HG03108 (cell line): Measurements from ENCODE around the gene CLDN1.

ENCODE experiments used
- ATAC-seq: cut with Tn5 transposase; IDR thresholded peaks from one replicate; pipeline ENCODE4 v1.9.1; 2021; ENCODE audit warnings: moderate library complexity; ENCODE audit not compliant: unreplicated experiment

CLDN1 gene

DNA sequence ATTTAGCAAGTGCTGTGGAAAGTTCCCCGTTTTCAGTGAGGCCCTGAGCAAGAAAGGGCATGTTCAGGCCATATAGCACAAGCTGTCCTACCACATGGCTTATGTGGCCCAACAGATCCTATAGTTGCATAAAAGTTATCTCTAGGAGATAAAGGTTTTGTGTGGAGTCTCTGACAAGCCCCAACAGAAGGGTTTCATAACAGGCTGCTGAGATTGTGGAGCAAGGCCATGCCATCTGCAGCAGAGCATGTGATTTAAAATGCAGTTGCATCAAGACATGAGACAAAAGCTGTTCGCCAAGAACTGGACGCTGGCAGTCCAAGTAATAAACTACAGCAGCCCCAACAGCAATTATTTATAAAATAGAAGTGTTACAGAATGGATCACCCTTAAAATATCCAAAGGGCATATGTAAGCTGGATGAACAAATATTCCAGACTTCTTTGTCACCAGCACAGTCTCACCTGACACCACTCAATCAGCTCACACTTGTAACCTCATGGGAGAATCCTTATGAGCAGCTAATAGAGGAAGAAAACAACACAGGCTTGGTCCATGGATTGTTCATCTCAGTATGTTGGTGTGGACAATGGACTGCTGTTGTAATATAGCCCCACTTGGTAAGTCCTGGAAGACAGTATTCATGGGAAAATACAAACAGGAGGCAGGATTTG lies 14.4 kb upstream of the CLDN1 start:
- ATAC-seq = no peak

DNA sequence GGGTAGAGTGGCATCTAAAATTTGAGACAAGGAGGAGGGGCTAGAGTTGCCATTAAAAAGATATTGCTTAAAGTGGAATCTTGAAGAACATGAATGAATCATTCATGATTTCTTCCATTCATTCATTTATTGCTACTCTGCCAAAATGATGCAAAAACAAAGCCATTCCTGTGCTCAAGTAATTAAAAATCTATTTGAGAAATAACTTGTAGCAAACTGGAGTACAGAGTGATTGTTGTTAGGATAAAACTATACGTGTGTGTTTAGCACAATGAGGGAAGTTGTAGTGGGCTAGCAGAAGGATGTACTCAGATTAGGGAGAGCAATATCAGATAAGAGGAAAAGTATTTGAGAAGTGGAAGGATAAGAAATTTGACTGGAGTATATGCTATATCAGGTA lies 11.7 kb upstream of the CLDN1 start:
- ATAC-seq = no peak

DNA sequence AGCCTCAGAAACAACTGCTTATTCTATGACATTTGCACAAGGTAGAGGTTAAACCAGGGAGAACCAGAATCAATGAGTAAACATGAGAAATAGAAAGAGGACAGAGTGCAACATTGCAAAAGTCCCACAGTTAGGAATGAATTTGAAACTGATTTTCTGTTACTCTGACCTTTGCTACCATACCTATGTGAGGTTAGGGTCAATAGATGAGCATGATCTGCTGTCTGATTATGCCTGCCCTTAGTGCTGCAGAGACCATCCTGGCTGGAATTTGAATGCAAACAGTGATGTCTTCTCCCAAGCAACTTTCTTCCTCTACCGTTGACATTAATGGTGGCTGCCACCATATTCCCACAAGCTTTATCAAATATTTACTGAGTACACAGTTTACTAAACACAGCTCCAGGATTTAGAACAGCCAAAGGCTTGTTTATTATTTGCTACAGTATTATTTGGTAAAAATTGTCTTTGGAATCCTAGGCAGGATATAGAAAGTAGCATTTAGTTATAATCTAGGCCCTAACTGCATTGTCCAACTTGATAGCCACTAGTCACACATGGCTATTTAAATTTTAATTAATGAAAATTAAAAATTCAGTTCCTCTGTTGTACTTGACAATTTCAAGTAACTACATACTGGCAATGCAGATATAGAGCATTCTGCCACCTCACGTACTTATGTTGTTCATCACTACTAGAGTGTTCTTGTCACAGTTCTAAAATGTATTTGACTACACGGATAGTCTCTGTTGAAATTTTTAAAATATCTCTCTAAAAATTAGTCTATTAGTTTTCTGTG lies 8.9 kb upstream of the CLDN1 start:
- ATAC-seq = no peak

DNA sequence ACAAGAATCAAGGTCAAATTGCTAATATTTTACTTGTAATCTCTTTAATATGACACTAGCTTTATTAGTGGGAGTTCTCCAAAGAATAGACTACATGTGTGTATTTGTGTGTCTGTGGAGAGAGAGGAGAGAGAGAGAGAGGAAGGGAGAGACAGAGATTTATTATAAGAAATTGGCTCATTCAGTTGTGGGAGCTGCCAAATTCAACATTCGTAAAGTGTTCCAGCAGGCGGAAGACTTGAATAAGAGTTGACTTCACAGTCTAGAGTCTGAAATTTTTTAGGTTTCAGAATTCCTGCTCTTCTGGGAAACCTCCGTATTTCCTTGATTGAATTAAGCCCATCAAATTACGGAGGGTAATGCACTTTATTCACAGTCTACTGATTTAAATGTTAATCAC lies 4.7 kb upstream of the CLDN1 start:
- ATAC-seq = no peak

DNA sequence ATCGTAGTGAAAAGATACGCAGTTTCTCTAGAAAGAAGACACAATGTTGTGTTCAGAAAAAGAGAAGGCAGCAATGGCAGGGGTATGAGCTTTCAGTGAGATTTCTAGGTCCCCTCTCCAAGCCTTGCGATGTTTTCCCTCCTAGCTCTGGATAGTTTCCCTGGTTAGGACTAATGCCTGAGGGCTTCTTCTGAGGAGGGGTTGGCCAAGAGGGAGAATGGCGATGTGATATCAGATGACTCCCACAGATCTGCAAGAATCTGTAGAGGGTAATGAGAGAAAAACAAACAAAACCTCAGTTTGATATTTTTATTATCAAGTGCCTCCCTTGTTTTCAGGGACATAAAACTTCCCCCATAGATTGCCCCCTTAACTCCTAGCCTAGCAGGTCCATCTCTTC lies 4.1 kb upstream of the CLDN1 start:
- no peak for ATAC-seq

DNA sequence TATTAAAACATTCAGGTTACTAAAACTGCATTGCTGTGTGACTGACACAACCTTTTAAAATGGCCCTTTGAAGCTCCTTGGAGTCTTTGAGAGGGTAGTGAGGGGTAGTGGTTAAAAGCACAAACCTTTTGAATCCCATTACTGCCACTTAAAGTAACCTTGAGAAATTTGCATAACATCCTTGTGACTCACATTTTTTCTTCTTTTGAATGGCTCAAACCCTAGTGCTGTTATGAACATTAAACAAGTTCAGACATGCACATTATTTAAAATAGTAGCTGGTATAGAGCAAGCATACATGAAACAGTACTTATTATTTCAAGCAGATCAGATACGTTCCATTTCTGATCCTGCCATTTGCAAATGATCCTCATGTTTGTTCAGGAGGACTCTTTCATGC lies 3.7 kb upstream of the CLDN1 start:
- no peak for ATAC-seq

DNA sequence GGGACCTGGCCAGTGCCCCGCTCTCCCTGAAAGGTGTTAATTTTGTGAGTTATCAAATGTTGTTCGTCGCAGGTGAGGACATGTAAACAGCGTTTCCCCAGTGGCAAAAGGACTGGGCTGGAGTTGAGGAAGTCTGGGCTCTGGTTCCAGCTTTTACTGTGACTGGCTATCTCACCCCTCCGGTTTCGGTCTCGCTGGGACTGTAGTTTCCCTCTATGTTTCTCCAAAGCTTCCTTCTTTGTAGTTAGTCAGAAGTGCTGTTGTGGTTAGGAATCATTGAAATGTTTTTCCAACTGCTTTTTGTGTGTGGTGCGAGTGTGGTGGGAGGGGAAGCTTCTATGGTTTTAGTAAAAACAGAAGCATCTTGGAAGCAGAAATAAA lies 990 bp upstream of the CLDN1 start:
- no peak for ATAC-seq

DNA sequence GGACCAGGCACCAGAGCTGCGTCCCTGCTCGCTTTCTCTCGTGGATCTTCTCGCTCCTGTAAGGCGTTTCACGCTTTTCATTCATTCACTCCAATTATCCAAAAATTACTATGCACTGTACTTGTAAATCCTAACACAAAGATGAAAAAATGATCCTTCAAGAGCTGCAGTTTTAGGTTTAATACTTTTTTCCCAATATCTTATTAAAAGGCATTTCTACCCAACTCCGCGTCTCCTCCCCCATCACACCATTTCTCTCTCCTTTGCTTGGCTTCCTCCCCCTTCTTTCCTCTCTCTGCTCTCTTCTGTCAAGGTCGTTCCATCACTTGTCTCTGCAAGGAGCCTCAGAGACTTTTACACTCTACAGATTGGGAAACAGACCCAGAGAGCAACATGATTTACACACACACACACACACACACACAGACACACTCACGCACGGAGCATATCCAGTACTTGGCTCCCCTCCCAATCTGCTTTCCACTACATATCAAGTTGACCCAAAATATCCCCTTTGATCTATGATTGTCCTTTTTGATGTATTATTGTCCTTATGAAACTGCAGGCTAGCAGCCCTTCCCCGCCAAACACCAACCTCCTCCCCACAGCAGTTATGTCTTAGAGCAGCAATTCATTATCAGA lies 479 bp upstream of the CLDN1 start:
- no peak for ATAC-seq

DNA sequence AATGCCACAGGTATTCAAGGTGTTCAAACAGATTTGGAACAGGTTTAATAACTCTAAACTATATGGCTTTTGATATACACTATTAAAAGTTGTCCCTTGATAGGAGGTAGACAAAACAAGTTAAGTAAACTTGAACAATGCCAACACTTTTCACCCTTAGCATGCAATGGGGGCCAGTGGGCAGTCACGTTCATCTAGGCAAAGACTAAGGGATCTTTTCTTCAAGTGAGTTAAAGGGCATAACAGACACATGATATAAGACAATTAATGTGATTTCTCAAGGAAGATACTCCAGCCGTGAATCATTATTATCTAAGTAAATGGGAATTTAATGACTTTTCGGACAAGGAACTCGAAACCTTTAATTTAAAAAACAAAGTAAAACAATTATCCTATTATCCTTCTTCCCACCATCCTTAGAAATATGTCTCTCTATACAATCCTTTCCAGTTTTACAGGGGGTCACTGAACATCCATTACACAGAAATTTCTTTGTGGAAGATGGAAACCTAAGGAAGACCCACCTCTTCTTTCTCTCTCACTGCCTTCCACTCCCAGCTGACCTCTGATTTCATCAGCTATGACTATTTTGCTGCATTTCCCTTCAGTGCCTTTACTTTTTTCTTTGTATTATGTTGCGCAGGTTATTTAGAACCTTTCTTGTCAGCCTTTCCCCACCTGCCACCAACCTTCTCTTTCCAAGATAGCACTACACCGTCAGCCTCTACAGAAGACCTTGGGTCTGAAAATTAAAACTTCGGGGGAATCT lies 1.5 kb downstream of the CLDN1 start:
- ATAC-seq = no peak

DNA sequence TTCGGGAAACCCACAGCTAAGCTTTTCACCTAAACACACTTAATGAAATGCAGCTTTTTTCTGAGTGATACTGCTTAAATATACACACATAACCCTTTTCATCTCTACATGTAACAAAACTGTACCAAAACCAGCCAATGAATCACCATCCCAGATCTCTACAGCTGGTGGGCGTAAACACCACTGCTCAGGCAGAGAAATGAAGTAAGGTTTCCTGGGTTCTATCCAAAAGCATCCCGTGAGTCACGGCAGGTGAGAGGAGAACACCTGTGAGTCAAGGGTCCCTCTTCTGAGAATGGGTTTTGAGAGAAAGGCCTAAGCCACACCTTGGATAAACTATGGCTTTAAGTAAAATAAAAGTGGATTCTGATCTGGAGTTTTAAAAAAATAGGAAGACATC lies 2.6 kb downstream of the CLDN1 start:
- ATAC-seq = no peak

DNA sequence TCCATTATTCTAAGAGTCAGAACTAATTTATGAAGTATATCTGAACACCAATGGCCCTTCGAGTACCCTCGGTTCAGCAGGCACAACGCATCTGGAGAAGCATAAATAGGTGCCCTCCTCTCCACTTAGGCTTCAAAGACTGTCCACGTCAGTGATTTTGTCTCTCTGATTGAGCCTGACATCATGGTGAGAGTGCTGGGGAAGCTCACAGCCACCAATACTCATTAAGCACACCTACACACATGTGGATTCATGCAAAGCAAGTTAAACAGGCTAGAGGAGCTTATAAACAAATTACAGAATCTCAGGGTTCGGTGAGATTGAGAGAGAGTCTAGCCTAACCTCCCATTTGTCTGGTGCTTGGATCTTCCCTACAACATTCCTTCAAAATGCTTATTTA lies 3.6 kb downstream of the CLDN1 start:
- no peak for ATAC-seq

DNA sequence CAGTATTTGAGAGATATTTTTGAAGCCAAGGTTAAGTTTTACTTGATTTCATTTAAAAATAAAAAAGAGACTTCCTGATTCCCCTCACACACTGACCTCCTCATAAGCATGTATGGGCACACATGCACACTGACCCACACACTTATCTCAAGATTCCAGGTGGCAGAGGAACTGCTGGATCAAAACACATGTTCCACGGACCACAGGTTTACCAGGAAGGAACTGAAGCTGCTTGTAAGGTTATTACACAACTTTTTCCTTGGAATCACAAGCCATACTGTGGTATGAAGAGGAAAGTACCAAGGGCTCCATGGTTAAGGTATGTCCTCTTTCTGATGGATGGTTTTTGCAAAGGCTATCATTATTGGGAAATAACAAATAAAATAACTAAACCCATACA lies 7.5 kb downstream of the CLDN1 start:
- ATAC-seq = no peak

DNA sequence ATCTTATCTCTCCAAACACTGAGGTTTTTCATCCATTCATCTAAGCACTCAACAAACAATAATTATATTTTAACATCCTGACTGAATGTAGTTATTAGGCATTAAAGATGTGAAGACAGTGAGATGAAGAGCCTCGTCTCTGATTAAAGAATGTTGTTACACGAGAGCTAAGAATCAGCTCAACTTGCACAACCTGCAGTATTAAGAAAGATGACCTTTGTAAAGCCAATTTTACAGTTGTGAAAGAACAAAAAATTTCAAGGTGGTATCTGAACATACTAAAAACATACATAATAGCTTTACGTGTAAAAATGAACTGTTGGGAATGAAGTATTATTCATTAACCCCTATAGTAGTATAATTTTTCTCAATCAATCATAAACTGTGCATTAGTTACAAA lies 12.8 kb downstream of the CLDN1 start:
- no peak for ATAC-seq

DNA sequence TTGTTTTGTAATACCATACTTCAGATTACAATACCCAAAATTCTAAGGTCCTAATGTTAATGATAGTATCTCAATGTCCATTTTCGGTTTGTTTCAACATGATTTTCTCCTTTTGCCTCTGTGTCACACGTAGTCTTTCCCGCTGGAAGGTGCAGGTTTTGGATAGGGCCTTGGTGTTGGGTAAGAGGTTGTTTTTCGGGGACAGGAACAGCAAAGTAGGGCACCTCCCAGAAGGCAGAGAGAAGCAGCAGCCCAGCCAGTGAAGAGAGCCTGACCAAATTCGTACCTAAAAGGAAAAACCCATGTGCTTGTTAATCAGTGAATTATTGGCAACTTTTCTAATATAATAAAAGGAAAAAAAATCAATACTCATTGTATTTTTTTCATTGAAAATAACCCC lies 14.1 kb downstream of the CLDN1 start:
- ATAC-seq = no peak

DNA sequence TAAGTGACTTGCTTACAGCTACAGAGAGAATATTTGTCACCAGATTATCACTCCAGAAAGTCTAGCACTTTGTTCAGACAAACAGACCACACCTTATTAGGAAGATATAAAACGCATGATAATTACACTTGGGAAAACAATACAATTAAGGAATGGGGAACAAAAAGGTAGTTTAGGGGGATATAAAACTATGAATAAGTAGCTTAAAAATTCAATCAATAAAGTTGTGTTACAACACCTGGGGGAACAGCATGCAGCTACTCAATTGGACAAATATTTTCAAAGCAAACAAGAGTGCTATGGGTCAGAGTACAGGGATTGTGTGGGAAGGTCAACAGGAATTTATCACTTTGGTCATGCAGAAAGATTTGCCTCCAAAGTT lies 15.1 kb downstream of the CLDN1 start:
- no peak for ATAC-seq

DNA sequence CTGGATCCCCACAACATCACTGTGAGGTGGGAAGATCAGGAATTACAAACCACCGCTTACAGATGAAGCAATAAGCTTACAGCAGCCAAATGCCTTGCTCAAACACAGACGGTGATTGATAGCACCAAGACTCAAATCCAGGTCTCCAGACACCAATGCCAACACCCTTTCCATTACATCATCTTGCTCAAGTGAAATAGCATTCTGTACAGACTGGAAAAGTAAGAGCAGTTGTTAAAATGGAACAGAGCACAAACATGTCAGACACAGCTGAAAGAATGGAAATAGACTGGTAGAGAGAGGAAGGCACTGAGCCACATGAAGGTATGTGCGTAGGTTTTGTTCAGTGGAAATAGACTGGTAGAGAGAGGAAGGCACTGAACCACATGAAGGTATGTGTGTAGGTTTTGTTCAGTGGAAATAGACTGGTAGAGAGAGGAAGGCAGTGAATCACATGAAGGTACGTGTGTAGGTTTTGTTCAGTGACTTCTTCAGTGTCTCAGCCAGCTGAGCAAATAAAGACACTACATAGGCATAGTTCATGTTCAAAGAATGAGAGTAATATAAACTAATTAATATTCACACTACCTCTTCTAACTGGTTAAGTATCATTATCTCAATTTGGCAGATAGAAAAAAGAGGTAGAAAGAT lies 15.6 kb downstream of the CLDN1 start:
- no peak for ATAC-seq

DNA sequence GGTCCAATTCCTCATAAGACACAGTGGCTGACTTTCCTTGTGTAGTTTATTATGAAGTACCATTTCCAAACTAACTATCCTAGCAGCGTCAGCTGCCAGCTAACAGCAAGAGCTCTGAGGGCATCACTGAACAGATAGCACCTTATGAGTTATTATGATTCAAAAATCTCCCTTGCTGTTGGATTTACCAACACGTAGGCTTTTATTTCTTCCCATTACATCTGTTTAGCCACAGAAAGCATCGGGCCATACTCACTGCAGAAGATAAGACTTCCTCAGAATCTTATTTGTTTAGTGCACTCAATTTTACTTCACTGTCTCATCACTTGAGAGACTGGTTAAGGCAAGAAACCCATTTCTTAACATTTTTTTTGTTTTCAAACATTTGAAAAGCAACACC lies 16.2 kb downstream of the CLDN1 start:
- ATAC-seq = no peak

DNA sequence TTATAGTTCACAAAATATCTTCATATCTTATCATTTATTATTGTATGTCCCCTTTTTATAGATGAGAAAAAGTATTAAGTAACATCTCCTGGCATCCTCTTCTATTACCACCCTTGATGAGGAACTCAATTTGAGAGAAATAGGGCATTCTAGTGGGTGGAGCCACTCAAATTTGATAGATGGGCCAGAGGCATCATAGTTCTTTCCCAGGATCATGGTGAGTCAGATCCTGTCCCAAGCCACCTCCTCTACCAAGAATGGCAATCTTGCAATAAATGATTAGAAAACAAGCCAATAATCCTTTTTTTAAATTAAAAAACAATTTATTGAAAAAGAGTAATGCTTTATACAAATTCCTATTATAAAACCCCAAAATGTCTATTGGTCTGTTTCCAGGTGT lies 16.8 kb downstream of the CLDN1 start:
- no peak for ATAC-seq

DNA sequence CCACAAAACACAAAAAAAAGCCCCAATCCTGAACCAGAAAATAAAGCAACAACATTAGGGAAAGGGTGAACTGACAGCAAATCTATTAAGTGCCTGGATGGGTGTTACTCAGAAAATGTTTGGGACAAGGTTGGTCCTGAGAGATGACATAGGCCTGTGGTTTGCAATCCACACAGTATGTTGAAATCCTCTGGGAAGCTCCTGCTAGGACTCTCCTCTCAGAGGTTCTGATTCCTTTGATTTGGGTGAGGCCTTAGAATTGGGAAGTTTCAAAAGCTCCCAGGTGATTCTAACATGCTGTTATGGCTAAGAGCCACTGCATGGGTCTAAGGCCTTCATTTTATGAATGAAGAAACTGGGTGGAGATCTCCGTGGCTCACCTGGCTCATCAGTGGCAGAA lies 18.4 kb downstream of the CLDN1 start:
- ATAC-seq = no peak

DNA sequence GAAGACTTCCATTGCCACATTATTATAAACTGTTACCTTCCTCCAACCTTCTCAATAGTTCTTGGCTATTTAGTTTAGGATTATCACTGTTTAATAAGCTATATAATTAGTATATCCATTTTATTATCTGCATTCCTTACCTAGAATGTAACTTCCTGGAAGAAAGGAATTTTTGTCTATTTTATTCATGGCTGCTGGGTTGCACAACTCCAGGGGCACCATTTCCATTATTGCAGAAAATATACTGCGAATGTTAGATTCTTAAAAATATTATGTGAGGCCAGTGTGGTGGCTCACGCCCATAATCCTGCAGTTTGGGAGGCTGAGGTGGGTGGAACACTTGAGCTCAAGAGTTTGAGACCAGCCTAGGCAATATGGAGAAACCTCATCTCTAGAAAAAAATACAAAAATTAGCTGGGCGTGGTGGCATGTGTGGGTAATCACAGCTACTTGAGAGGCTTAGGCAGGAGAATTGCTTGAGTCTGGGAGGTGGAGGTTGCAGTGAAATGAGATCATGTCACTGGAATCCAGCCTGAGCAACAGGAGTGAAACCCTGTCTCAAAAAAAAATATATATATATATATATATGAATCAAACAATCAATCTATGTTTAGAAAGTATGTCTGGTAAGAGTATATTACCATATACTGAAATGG lies 19.9 kb downstream of the CLDN1 start:
- no peak for ATAC-seq

DNA sequence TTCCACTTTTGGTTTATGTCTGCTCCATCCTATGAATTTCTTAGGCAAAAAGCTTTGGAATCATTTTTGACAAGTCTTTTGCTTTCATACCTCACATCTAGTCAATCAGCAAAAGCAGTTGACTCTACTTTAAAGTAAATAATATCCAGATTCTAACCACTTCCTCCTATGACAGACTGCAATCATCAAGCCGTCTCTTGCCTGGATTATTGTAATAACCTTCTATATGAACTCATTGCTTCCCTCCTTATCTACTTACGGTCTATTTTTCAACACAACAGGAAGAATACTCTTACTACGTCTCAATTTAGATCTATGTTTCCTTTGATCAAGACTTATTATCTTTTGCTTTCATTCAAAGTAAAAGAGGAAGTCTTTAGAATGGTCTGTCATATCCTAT lies 20.7 kb downstream of the CLDN1 start:
- ATAC-seq = no peak
